HFFc6 (cell line): Measurements from ENCODE around the gene TMEM120B. TPM values are rescaled to one million over a fixed set of nuclear protein-coding genes. Genes with fewer than 3 reads are reported as not detected.
A peak's percentile ranks its signal among the peaks of the same experiment; 100 is the strongest.

Experiments used
- DNase-seq: peaks from one replicate; pipeline ENCODE4 v3.0.0-alpha.2; 2018
- H3K27ac Mint-ChIP-seq: 2 replicates; pipeline ENCODE4 v1.8.0; 2020; ENCODE audit warnings: mild to moderate bottlenecking, mixed read lengths
- H3K27me3 Mint-ChIP-seq: 2 replicates; pipeline ENCODE4 v1.8.0; 2021; ENCODE audit warnings: mild to moderate bottlenecking, moderate library complexity, mixed read lengths; ENCODE audit not compliant: insufficient read depth
- H3K36me3 Mint-ChIP-seq: 2 replicates; pipeline ENCODE4 v1.8.0; 2021; ENCODE audit warnings: low read depth, mixed read lengths
- H3K4me1 Mint-ChIP-seq: 2 replicates; pipeline ENCODE4 v1.8.0; 2020; ENCODE audit warnings: low read depth, mixed read lengths
- H3K4me3 Mint-ChIP-seq: 2 replicates; pipeline ENCODE4 v1.8.0; 2020; ENCODE audit warnings: mild to moderate bottlenecking, moderate library complexity, mixed read lengths
- H3K9me3 Mint-ChIP-seq: 2 replicates; pipeline ENCODE4 v1.8.0; 2020; ENCODE audit warnings: mild to moderate bottlenecking, mixed read lengths
- total RNA-seq, 6 experiments: library from RNA; stranded (reverse); fragmentation: NEBNext Ultra II Directional; extraction: Animal tissue kit (Norgen Biotek cat#: 25700); gene quantifications; 2 replicates in 1 of 6; 3 replicates in 5 of 6; pipeline ENCODE4 v1.2.3, GENCODE V29; 2021
- TF ChIP-seq, protein P1 (sequence below): fragments of 200-600 bp; sonication (generic); IDR thresholded peaks from 2 replicates; pipeline ENCODE4 v1.5.0; 2021; ENCODE audit warnings: antibody characterized with exemption, mild to moderate bottlenecking

The TMEM120B gene
- total RNA-seq, 6 experiments from 2014 or later, result 9.7 to 13.8 (median 12.6) TPM

DNA sequence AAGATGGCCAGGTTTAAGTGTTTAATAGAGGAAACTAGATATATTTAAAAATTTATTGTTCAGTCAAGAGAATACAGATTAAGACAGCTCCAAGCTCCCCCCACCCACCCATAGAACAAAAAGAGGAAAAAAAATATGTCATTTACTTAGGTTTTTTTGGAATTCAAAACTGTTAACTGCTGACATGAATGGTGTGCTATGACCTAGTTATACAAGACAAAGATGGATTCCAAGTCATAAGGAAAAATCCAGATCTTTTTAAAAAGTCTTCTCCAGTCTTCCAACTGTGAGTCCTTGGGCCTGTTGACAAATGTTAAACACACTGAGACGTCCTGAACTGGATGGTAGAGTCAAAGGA lies 89.9 kb downstream of the TMEM120B start:
- Mint-ChIP-seq H3K4me1 (peaks cover 58% of the 10 kb centered on the region), H3K9me3 (no peaks in the 10 kb centered on the region), H3K4me3 (peak overlapping the region; percentile 94), H3K36me3 (peaks cover 16% of the 10 kb centered on the region), H3K27ac (peak overlapping the region; percentile 95), H3K27me3 (no peaks in the 10 kb centered on the region; the same call in none of the 2 replicates)
- DNase-seq, result no peak
- TF ChIP-seq, protein P1, sequence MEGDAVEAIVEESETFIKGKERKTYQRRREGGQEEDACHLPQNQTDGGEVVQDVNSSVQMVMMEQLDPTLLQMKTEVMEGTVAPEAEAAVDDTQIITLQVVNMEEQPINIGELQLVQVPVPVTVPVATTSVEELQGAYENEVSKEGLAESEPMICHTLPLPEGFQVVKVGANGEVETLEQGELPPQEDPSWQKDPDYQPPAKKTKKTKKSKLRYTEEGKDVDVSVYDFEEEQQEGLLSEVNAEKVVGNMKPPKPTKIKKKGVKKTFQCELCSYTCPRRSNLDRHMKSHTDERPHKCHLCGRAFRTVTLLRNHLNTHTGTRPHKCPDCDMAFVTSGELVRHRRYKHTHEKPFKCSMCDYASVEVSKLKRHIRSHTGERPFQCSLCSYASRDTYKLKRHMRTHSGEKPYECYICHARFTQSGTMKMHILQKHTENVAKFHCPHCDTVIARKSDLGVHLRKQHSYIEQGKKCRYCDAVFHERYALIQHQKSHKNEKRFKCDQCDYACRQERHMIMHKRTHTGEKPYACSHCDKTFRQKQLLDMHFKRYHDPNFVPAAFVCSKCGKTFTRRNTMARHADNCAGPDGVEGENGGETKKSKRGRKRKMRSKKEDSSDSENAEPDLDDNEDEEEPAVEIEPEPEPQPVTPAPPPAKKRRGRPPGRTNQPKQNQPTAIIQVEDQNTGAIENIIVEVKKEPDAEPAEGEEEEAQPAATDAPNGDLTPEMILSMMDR, result no peak

DNA sequence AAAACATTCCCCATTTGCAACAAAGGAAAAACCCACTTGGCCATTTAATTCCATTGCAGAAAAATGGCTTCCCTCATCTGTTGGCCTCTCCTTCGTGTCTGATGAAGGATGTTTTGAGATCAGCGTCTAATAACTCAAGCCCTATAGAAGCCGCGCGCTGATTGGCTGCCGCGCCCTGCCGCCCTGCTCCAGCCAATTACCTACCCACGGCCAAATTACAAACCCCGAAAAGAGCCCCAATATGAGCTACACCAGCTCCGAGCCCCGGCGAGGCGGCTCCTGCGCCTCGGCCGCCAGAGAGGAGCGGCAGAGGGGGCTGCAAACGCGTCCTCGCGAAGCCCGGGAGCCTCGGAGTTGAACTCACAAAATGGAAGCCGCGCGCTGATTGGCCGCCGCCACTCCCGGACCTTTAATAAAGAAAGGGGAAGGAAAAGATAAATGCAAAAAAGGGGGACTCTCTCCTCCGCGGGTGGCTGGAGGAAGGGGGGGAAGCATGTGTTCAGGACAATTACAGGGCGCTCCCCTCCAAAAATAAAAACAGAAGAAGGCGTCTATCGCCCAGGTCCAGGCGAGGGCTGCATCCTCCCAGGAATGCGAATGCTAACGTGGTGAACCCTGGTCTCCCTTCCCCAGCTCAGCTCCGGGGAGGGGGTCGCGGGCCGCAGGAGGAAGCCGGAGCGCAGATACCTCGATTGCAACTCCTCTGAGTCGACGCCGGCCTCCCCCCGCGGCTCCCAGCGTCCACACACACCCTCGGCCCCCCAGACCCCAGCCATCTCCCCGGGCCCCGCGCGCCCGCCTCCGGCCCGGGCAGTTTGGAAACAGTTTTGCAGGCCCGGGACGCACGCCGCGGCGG lies 90.5 kb downstream of the TMEM120B start:
- DNase-seq, result peak; percentile 96
- H3K4me3 Mint-ChIP-seq, result peak overlapping the region; percentile 94
- H3K27ac Mint-ChIP-seq, result peak overlapping the region; percentile 95
- no peaks in the 10 kb centered on the region; the same call in none of the 2 replicates for H3K27me3 Mint-ChIP-seq
- H3K4me1 Mint-ChIP-seq, result peaks cover 53% of the 10 kb centered on the region
- peaks cover 16% of the 10 kb centered on the region for H3K36me3 Mint-ChIP-seq
- TF ChIP-seq, protein P1, result no peak; the same call in 1 of the 2 replicates
- H3K9me3 Mint-ChIP-seq, result no peaks in the 10 kb centered on the region

DNA sequence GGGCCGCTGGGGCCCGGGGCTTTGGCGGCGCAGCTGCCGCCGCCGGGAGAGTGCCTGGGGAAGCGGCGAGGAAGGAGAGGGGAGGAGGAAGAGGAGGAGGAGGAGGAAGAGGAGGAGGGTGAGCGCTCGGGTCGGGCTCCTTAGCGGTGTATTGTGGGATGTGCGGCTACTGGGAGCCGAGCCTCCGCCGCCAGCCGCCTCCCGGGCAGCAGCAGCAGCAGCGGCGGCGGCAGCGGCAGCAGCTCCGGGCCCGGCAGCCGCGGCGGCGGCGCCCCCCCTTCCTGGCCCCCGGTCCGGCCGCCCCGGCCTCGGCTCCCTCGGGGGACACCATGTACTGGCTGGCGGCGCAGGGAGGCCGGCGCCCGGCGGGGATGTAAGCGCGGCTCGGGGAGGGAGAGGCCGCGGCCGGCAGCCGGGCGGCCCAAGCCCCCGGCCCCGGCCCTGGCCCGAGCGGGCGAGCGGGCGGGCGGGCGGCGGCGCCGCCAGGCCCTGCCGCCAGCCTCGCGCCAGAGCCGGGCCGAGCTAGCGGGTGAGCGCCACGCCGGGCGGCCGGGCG lies 91.4 kb downstream of the TMEM120B start, which contains the start of gene SETD1B:
Gene SETD1B (plus strand): TSS at position 149 of the 556 bp plus-strand sequence. CDS start 729 bp downstream, outside the sequence.
- peak; percentile 54 for DNase-seq
- H3K4me3 Mint-ChIP-seq, result peak within 1 kb of the TSS; percentile 94
- H3K9me3 Mint-ChIP-seq, result no peaks in the 10 kb centered on the region
- H3K27me3 Mint-ChIP-seq, result no peaks in the 10 kb centered on the region; the same call in none of the 2 replicates
- peaks cover 44% of the 10 kb centered on the region for H3K4me1 Mint-ChIP-seq
- TF ChIP-seq, protein P1, result no peak
- H3K27ac Mint-ChIP-seq, result peak within 1 kb of the TSS; percentile 95
- H3K36me3 Mint-ChIP-seq, result peaks cover 15% of the 10 kb centered on the region

DNA sequence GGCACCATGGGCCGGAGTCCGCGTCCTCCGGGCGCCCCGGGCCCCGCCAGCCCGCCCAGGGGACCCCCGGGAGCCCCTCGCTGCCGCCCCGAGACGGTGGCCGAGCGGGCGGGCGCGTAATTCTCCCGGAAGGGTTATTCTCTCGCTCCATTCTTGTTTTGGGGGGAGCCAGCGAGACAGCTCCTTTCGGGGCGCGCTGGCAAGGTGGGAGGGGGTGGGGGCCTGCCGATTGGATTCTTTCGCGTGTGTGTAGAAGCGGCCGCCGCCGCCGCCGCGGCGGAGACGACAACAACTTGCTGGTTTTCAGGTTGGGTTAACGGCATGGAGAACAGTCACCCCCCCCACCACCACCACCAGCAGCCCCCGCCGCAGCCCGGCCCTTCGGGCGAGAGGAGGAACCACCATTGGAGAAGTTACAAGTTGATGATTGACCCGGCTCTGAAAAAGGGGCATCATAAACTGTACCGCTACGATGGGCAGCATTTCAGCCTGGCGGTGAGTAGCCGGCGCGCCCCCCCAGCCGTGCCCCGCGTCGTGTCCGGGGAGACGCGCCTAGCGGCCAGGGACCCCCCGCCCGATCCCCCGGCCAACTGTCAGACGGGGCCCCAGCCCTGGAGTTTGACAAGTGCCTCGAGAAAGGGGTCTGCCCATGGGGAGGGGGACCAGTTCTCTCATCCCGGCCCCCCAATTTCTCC lies 92.0 kb downstream of the TMEM120B start:
- H3K9me3 Mint-ChIP-seq, result no peaks in the 10 kb centered on the region
- DNase-seq, result no peak
- TF ChIP-seq, protein P1, result no peak
- no peaks in the 10 kb centered on the region; the same call in none of the 2 replicates for H3K27me3 Mint-ChIP-seq
- peak overlapping the region; percentile 93 for H3K4me3 Mint-ChIP-seq
- peaks cover 39% of the 10 kb centered on the region for H3K4me1 Mint-ChIP-seq
- peaks cover 21% of the 10 kb centered on the region for H3K36me3 Mint-ChIP-seq
- peak overlapping the region; percentile 94 for H3K27ac Mint-ChIP-seq

- DNase-seq, result no peak
- Mint-ChIP-seq H3K4me3 (peak overlapping the region; percentile 93), H3K4me1 (peaks cover 39% of the 10 kb centered on the region), H3K27ac (peak overlapping the region; percentile 94), H3K9me3 (no peaks in the 10 kb centered on the region), H3K27me3 (no peaks in the 10 kb centered on the region; the same call in none of the 2 replicates), H3K36me3 (peaks cover 23% of the 10 kb centered on the region)
- TF ChIP-seq, protein P1, result no peak
Measured at GRCh38 chr12:121805171-121806008, 92.8 kb downstream of the TMEM120B start.
